ENCODE data around the gene JARID2. TPM values are rescaled to one million over a fixed set of nuclear protein-coding genes. Genes with fewer than 3 reads are reported as not detected.

Gene JARID2
- polyA plus RNA-seq, 1 donor from 2014 or later, result 25.5 TPM

- H3K9me3 ChIP-seq (ENCODE audit: low read length), result no peaks in the 10 kb centered on the region
- H3K27ac ChIP-seq (ENCODE audit: low read length), result no peak overlapping the region
- H3K9ac ChIP-seq (ENCODE audit: low read length), result no peak overlapping the region
- H3K4me3 ChIP-seq (ENCODE audit: low read length), result no peak overlapping the region
- no peaks in the 10 kb centered on the region for H3K36me3 ChIP-seq (ENCODE audit: insufficient read depth, low read length)
- H3K9me2 ChIP-seq (ENCODE audit: insufficient read depth, low read length), result no peaks in the 10 kb centered on the region
- H4K20me1 ChIP-seq (ENCODE audit: insufficient read depth), result no peaks in the 10 kb centered on the region
- TF ChIP-seq MXI1 (conservative IDR thresholded peaks at IDR 0.05; ENCODE audit: poor library complexity, severe bottlenecking) (no peak), REST (IDR thresholded peaks at IDR 0.05; ENCODE audit: borderline replicate concordance) (no peak), EZH2 (IDR thresholded peaks at IDR 0.05; ENCODE audit: borderline replicate concordance, insufficient read depth, low read length, poor library complexity, severe bottlenecking) (no peak), EP300 (conservative IDR thresholded peaks at IDR 0.05; ENCODE audit: poor library complexity, severe bottlenecking) (no peak), CTCF (IDR thresholded peaks at IDR 0.05; ENCODE audit: poor library complexity, severe bottlenecking) (no peak), SMC3 (conservative IDR thresholded peaks at IDR 0.05; ENCODE audit: poor library complexity) (no peak), TAF1 (IDR thresholded peaks at IDR 0.05; ENCODE audit: low read depth) (no peak), POLR2AphosphoS5 (IDR thresholded peaks at IDR 0.05) (no peak), RAD21 (conservative IDR thresholded peaks at IDR 0.05) (no peak)
- H3K4me2 ChIP-seq (ENCODE audit: low read length), result no peak overlapping the region
- H3F3A ChIP-seq (ENCODE audit: insufficient read depth, low read length, poor library complexity, severe bottlenecking), result no peaks in the 10 kb centered on the region
- peaks cover 69% of the 10 kb centered on the region for H3K79me2 ChIP-seq (replicated peaks; ENCODE audit: insufficient read depth, low read length)
- H3K27me3 ChIP-seq (ENCODE audit: insufficient read depth, low read depth, low read length), result no peaks in the 10 kb centered on the region
- no peak overlapping the region for H2AFZ ChIP-seq (ENCODE audit: low read depth, low read length)
These were observed 146.3 kb downstream of the JARID2 start for GRCh38 chr6:15392182-15392581.

DNA sequence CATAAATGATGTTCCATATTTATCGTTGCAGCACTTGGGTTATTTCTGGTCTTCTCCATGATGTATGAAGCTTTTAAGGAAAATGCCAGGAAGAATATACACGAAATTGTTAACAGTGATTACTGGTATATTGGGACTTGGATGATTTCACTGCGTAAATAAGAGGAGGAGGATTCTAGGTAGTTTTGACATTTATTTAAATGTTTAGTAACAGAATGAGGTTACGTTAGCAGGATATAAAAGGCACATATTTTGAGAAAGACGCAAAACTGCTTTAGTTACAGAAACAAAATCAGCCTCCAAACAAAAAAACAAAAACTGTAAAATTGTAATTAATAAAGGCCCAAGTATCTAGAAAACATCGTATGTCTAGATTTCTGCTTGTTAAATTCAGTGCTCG is 147.7 kb downstream of the JARID2 start:
- Histone ChIP-seq H3K79me2 (replicated peaks; ENCODE audit: insufficient read depth, low read length) (peaks cover 71% of the 10 kb centered on the region), H3F3A (ENCODE audit: insufficient read depth, low read length, poor library complexity, severe bottlenecking) (no peaks in the 10 kb centered on the region), H2AFZ (ENCODE audit: low read depth, low read length) (no peak overlapping the region), H3K27me3 (ENCODE audit: insufficient read depth, low read depth, low read length) (no peaks in the 10 kb centered on the region), H3K4me3 (ENCODE audit: low read length) (no peak overlapping the region), H4K20me1 (ENCODE audit: insufficient read depth) (no peaks in the 10 kb centered on the region), H3K9me2 (ENCODE audit: insufficient read depth, low read length) (no peaks in the 10 kb centered on the region), H3K36me3 (ENCODE audit: insufficient read depth, low read length) (no peaks in the 10 kb centered on the region), H3K4me2 (ENCODE audit: low read length) (no peak overlapping the region), H3K9me3 (ENCODE audit: low read length) (no peaks in the 10 kb centered on the region), H3K27ac (ENCODE audit: low read length) (no peak overlapping the region), H3K9ac (ENCODE audit: low read length) (no peak overlapping the region)
- TF ChIP-seq MXI1 (conservative IDR thresholded peaks at IDR 0.05; ENCODE audit: poor library complexity, severe bottlenecking), result no peak
- TF ChIP-seq SMC3 (conservative IDR thresholded peaks at IDR 0.05; ENCODE audit: poor library complexity), result no peak
- no peak for TF ChIP-seq REST (IDR thresholded peaks at IDR 0.05; ENCODE audit: borderline replicate concordance)
- TF ChIP-seq CTCF (IDR thresholded peaks at IDR 0.05; ENCODE audit: poor library complexity, severe bottlenecking), result no peak
- TF ChIP-seq RAD21 (conservative IDR thresholded peaks at IDR 0.05), result no peak
- no peak for TF ChIP-seq POLR2AphosphoS5 (IDR thresholded peaks at IDR 0.05)
- TF ChIP-seq EP300 (conservative IDR thresholded peaks at IDR 0.05; ENCODE audit: poor library complexity, severe bottlenecking), result no peak
- no peak for TF ChIP-seq EZH2 (IDR thresholded peaks at IDR 0.05; ENCODE audit: borderline replicate concordance, insufficient read depth, low read length, poor library complexity, severe bottlenecking)
- no peak for TF ChIP-seq TAF1 (IDR thresholded peaks at IDR 0.05; ENCODE audit: low read depth)
